GM12878 (cell line): ENCODE measurements around the gene ITGA4. TPM values are rescaled to one million over a fixed set of nuclear protein-coding genes. Genes with fewer than 3 reads are reported as not detected.
A peak's percentile ranks its signal among the peaks of the same experiment; 100 is the strongest.

Experiments used
- ATAC-seq: fragments of 200-7000 bp; cut with Tn5 transposase; 3 replicates; pipeline ENCODE4 v1.9.1; 2020; ENCODE audit warnings: mild to moderate bottlenecking, moderate library complexity
- BruUV-seq: library from RNA; stranded (reverse); fragments of 400-500 nt; replicated peaks from 2 replicates; lab custom pipeline; 2021; lab: Mats Ljungman, UMichigan
- CTCF ChIA-PET: fragments of 300-600 bp; sonication (Branson Sonifier 250); formaldehyde crosslinking; extraction: SDS; loops from one replicate; lab custom pipeline; 2021; ENCODE audit warnings: inconsistent platforms; lab: Yijun Ruan, JAX
- POLR2A ChIA-PET: fragments of 350-600 bp; formaldehyde crosslinking; extraction: SDS; loops from one replicate; lab custom pipeline; 2021; ENCODE audit warnings: inconsistent platforms; lab: Charles Lee
- RAD21 ChIA-PET: fragments of 300-600 bp; sonication (Branson Sonifier 250); formaldehyde crosslinking; loops from one replicate; lab custom pipeline; 2023; ENCODE audit warnings: antibody characterized with exemption; ENCODE audit not compliant: unreplicated experiment; lab: Charles Lee
- SMC1A ChIA-PET: fragments of 300-600 bp; sonication (Branson Sonifier 250); formaldehyde crosslinking; loops from one replicate; lab custom pipeline; 2023; ENCODE audit not compliant: unreplicated experiment, uncharacterized antibody; lab: Charles Lee
- DNase-seq: peaks from one replicate; pipeline ENCODE4 v3.0.0-alpha.2; 2011; ENCODE audit warnings: low read depth, low spot score
- FAIRE-seq: peaks from 3 replicates; lab custom pipeline; 2011; peaks lifted over from hg19 to GRCh38; lab: Jason Lieb, UNC
- H2AFZ ChIP-seq: 2 replicates; pipeline ENCODE4 v1.6.0; 2011; ENCODE audit warnings: low read depth, low read length, control low read depth; ENCODE audit not compliant: control insufficient read depth
- H3K27ac ChIP-seq: 2 replicates; pipeline ENCODE4 v1.5.1; 2011; ENCODE audit warnings: control low read depth; ENCODE audit not compliant: control insufficient read depth, insufficient read depth
- H3K27me3 ChIP-seq, 2 experiments: replicated peaks in 1 of 2; 2 replicates each; pipeline versions ENCODE4 v1.6.0 to v1.6.1; 2011; ENCODE audit warnings: low read length in 1 of 2; ENCODE audit not compliant: control insufficient read depth in 2 of 2, insufficient read depth in 2 of 2
- H3K36me3 ChIP-seq, 2 experiments: 2 replicates each; pipeline ENCODE4 v1.5.1; 2011; ENCODE audit warnings: low read length in 1 of 2; ENCODE audit not compliant: control insufficient read depth in 2 of 2, insufficient read depth in 2 of 2
- H3K4me1 ChIP-seq: 2 replicates; pipeline ENCODE4 v1.6.1; 2011; ENCODE audit warnings: mild to moderate bottlenecking, low read length, moderate library complexity, mixed read lengths; ENCODE audit not compliant: control insufficient read depth, insufficient read depth
- H3K4me2 ChIP-seq: 2 replicates; pipeline ENCODE4 v1.6.0; 2011; ENCODE audit warnings: control low read depth; ENCODE audit not compliant: control insufficient read depth, insufficient read depth
- H3K4me3 ChIP-seq: fragments of 200-600 bp; sonication (generic); 2 replicates; pipeline ENCODE4 v1.5.1; 2016
- H3K79me2 ChIP-seq: 2 replicates; pipeline ENCODE4 v1.6.0; 2011; ENCODE audit warnings: low read length; ENCODE audit not compliant: control insufficient read depth, insufficient read depth
- H3K9ac ChIP-seq: 2 replicates; pipeline ENCODE4 v1.8.0; 2011; ENCODE audit warnings: low read length, control low read depth, mixed read lengths; ENCODE audit not compliant: control insufficient read depth, insufficient read depth
- H3K9me3 ChIP-seq: replicated peaks from 3 replicates; pipeline ENCODE4 v1.5.1; 2011; ENCODE audit warnings: mild to moderate bottlenecking, low read length; ENCODE audit not compliant: control insufficient read depth, insufficient read depth
- H4K20me1 ChIP-seq: 2 replicates; pipeline ENCODE4 v1.6.0; 2011; ENCODE audit not compliant: control insufficient read depth, insufficient read depth
- BCL3 ChIP-seq: IDR thresholded peaks from 2 replicates; pipeline ENCODE4 v1.6.1; 2011; ENCODE audit warnings: borderline replicate concordance, low read depth, mild to moderate bottlenecking, moderate library complexity, low read length; ENCODE audit not compliant: insufficient read depth, poor library complexity, severe bottlenecking
- CEBPB ChIP-seq, 2 experiments: fragments of 150-350 bp in 1 of 2; IDR thresholded peaks; 2 replicates each; pipeline ENCODE4 v1.6.1; 2012 to 2014; ENCODE audit warnings: low read depth in 2 of 2, low read length in 2 of 2, borderline replicate concordance in 1 of 2, inconsistent platforms in 1 of 2
- EZH2 ChIP-seq: IDR thresholded peaks from 2 replicates; pipeline ENCODE4 v1.6.1; 2012; ENCODE audit warnings: low read depth, mild to moderate bottlenecking, control low read depth, inconsistent platforms, low read length, borderline replicate concordance; ENCODE audit not compliant: control insufficient read depth
- IRF3 ChIP-seq: fragments of 450-650 bp; IDR thresholded peaks from 2 replicates; pipeline ENCODE4 v1.6.1; 2014; ENCODE audit warnings: mild to moderate bottlenecking
- NR2C1 ChIP-seq: fragments of 450-650 bp; IDR thresholded peaks from 2 replicates; pipeline ENCODE4 v1.6.1; 2017; ENCODE audit warnings: antibody characterized with exemption, mild to moderate bottlenecking, moderate library complexity
- POLR2A ChIP-seq: IDR thresholded peaks from 2 replicates; pipeline ENCODE4 v1.6.1; 2011; ENCODE audit warnings: low read depth, mild to moderate bottlenecking, low read length
- POLR2AphosphoS5 ChIP-seq: IDR thresholded peaks from 2 replicates; pipeline ENCODE4 v1.6.1; 2011; ENCODE audit warnings: mild to moderate bottlenecking, low read length, inconsistent platforms
- RUNX3 ChIP-seq: IDR thresholded peaks from 2 replicates; pipeline ENCODE4 v1.6.1; 2012; ENCODE audit warnings: low read length, inconsistent platforms
- ZBTB4 ChIP-seq: fragments of 450-650 bp; formaldehyde crosslinking; IDR thresholded peaks from 2 replicates; pipeline ENCODE4 v1.4.0; 2022; ENCODE audit warnings: mild to moderate bottlenecking, moderate library complexity
- WGBS: methylation state at CpG from one replicate; pipeline ENCODE4 v1.1.6; 2016; ENCODE audit warnings: low lambda C conversion rate; ENCODE audit not compliant: insufficient replicate concordance, insufficient coverage; ENCODE audit errors: missing lambda C conversion rate; 5-methylcytosine and 5-hydroxymethylcytosine counted together
- in situ Hi-C: fragments of 300-500 bp; cut with MboI; formaldehyde crosslinking; loops from 9 replicates; pipeline ENCODE4 v1.14.3; 2018; ENCODE audit warnings: mixed read lengths
- intact Hi-C: fragments of 100-400 bp; cut with micrococcal nuclease; formaldehyde crosslinking; loops from one replicate; pipeline ENCODE4 v1.14.2; 2022; ENCODE audit not compliant: unreplicated experiment
- polyA plus RNA-seq, 11 experiments: library from polyadenylated mRNA; depleted of rRNA in 4 of 11; unstranded in 6 of 11; stranded (reverse) in 5 of 11; fragments of >200 nt; fragmentation: Nextera tagmentation in 4 of 11; fragmentation: Illumina TruSeq in 1 of 11; extraction: Ambion mirVana in 4 of 11; extraction: Trizol in 1 of 11; gene quantifications; 1 replicate in 1 of 11; 2 replicates in 10 of 11; pipeline versions ENCODE4 v1.2.1 to v1.2.3, GENCODE V29; 2011 to 2016; ENCODE audit warnings: inconsistent platforms in 2 of 11, missing spikeins in 2 of 11, low read depth in 1 of 11
- total RNA-seq, 4 experiments: library from RNA; depleted of rRNA in 3 of 4; stranded (reverse); fragments of >200 nt in 3 of 4; fragmentation: Illumina TruSeq in 1 of 4; extraction: Trizol in 1 of 4; gene quantifications; 2 replicates each; pipeline versions ENCODE4 v1.2.1 to v1.2.3, GENCODE V29; 2013 to 2021

Gene ITGA4
- total and polyA plus RNA-seq, 10 of the 15 experiments (the other 5 are each of a cell fraction or from before 2014, with no cell fraction given): 12.4 to 87.9 (median 63.5) TPM

GRCh38 chr2:181420259-181421130, 36.7 kb upstream of the ITGA4 start:
- TF ChIP-seq RUNX3 (peak; percentile 23; the same call in 1 of the 2 replicates), NR2C1 (no peak), POLR2A (no peak)
- Histone ChIP-seq H3K36me3 (no peaks in the 10 kb centered on the region), H3K4me1 (peaks cover 10% of the 10 kb centered on the region), H3K27ac (peak overlapping the region; percentile 56), H3K9me3 (no peaks in the 10 kb centered on the region), H3K4me3 (no peak overlapping the region), H3K79me2 (no peaks in the 10 kb centered on the region), H2AFZ (peak overlapping the region; percentile 73), H3K27me3 (no peaks in the 10 kb centered on the region), H4K20me1 (no peaks in the 10 kb centered on the region), H3K4me2 (no peak overlapping the region), H3K9ac (no peak overlapping the region)
- in situ Hi-C loops (no loop called here), intact Hi-C loops (no loop called here)
- ATAC-seq (no peak), DNase-seq (no peak), FAIRE-seq (no peak)
- no TSS peak for BruUV-seq
- SMC1A ChIA-PET: interaction anchor here (0.6 to 1.0 kb wide), 7 partner anchors 9 to 292 kb away, joined by 3 to 5 read pairs (median 3); no protein-coding TSS in a partner anchor
- 79% methylated on average over 6 of the region's 6 CpGs for WGBS
- CTCF ChIA-PET: interaction anchor here (0.9 to 1.0 kb wide), 2 partner anchors 11 to 46 kb away, joined by 3 to 5 read pairs; no protein-coding TSS in a partner anchor
- RAD21 ChIA-PET: no interaction called here
- POLR2A ChIA-PET: no interaction called here

GRCh38 chr2:181421131-181421458, 36.1 kb upstream of the ITGA4 start:
- 32% methylated on average over 1 of the region's 1 CpG for WGBS
- ChIA-PET RAD21 (interaction anchor here (1.4 kb wide), 1 partner anchor 18 kb away, joined by 3 read pairs; no protein-coding TSS in a partner anchor), CTCF (interaction anchor here (0.9 to 1.0 kb wide), 2 partner anchors 10 to 45 kb away, joined by 3 to 5 read pairs; no protein-coding TSS in a partner anchor), SMC1A (interaction anchor here (0.6 to 1.0 kb wide), 6 partner anchors 10 to 293 kb away, joined by 3 to 5 read pairs (median 3); no protein-coding TSS in a partner anchor), POLR2A (no interaction called here)
- in situ Hi-C loops (no loop called here), intact Hi-C loops (no loop called here)
- ATAC-seq (peak; percentile 17; the same call in 2 of the 3 replicates), DNase-seq (no peak), FAIRE-seq (no peak)
- no peak overlapping the region for H3K4me3 ChIP-seq
- BruUV-seq: no TSS peak
- no peaks in the 10 kb centered on the region for H3K36me3 ChIP-seq
- H3K79me2 ChIP-seq: no peaks in the 10 kb centered on the region
- H3K27ac ChIP-seq: peak overlapping the region; percentile 56
- no peaks in the 10 kb centered on the region for H3K27me3 ChIP-seq
- H3K9ac ChIP-seq: no peak overlapping the region
- H4K20me1 ChIP-seq: no peaks in the 10 kb centered on the region
- peak overlapping the region; percentile 17; the same call in 1 of the 2 replicates for H3K4me2 ChIP-seq
- H3K4me1 ChIP-seq: peaks cover 10% of the 10 kb centered on the region
- no peaks in the 10 kb centered on the region for H3K9me3 ChIP-seq
- H2AFZ ChIP-seq: peak overlapping the region; percentile 73
- TF ChIP-seq BCL3: no peak
- TF ChIP-seq CEBPB (IDR thresholded peaks at IDR 0.05; ENCODE audit: borderline replicate concordance in 1 of 2, low read depth in 2 of 2, low read length in 2 of 2): no peak
- TF ChIP-seq ZBTB4 (CRISPR knock-in tag): no peak
- TF ChIP-seq EZH2: no peak
- no peak for TF ChIP-seq IRF3
- TF ChIP-seq POLR2AphosphoS5: no peak
